ENCODE results near the gene STXBP6. TPM values are rescaled to one million over a fixed set of nuclear protein-coding genes. Genes with fewer than 3 reads are reported as not detected.

The STXBP6 gene
- total RNA-seq, 1 donor from 2014 or later = 18.1 TPM

DNA sequence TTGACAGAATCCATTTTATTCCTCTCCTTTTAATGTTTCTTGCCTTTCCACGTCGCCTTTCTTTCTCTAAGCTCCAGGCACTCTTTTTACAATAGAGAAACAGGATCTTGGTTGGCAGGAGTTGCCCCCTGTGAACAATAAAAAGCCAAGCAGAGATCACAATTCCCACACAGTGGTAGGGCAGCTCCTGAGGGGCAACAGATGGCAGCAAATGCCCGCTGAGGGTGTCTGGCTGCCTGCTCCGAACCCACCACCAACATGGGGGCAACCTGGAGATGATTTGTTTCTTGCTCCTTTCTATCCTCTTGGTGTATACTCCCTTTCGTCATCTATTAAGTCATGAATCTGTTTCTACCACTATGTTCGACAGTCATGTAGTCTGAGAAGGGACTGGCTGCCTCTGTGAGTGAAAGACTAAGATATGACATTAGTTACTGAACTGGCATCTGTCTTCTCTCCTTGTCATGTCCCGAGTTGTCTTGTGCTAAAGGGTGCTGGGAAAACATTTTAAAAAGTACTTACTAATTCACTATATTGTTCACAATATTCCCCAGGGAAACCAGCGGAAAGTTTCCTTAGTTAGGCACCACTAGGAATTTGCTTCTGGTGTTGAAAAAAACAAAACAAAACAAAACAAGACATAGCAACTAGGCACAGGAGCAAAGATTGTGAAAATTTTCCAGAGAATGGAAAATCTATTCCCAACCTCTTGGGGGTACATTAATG, 170.1 kb downstream of the STXBP6 start:
- ATAC-seq = peak; percentile 54
- no peak for DNase-seq (ENCODE audit: low spot score)
- intact Hi-C loops (cut with DNase I) = no loop called here

DNA sequence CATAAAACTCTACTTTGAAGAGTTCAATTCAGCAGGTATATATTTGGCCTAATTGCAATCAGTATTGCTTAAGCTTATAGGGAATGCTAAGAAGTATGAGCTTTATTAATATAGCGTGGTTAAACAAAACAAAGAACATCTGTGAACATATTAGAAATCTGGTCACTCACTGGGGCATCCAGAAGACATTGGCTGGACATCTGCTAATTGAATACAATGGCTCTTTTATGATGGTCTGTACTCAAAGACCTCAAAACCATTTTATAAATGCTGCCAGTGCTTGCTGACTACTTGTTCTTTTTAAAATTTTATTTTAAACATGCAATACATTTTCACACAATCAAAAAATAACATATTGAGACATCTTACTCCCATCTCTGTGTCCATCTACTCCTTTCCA, 173.0 kb downstream of the STXBP6 start:
- DNase-seq (ENCODE audit: low spot score) = no peak
- intact Hi-C loops (cut with DNase I) = no loop called here
- ATAC-seq = peak; percentile 43

DNA sequence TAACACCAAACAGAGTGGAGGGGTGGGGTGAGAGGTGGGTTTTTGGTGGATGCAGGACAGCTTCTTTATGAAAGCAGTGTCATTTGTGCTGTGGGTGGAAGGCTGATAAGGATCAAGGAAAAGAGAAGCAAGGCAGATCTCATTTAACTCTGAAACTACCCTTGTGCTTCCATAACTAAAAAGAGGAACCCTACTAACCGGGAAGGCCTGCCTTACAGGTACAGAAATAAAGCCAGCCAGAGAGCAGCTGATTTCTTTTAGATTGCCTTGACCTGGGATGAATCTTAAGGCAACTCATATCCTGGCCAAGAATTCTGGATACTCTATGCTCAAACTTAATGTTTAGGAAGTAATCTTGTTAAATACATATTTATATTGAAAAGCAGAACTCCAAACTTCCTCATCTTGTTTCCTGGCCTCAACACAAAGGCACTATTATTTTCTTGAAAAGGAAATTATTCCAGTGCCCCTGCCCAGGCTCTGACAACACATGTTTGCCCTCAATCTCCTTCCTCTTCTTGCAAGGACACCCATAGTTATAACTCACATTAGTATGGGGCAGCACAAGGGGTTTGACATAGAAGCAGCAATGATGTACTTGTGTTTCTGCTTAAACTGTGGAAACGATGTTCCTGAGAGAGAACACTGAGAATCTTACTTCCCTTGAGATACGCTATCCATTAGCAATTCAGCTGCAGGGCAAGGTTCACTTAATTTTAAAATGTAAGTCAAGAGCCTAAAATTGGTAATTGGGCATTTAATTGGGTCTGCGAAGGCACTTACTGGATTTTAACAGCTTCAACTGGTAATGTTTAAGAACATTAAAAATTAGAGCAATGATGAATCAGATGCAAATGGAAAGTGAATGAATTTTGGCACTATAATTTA, 173.7 kb downstream of the STXBP6 start:
- ATAC-seq (peak; percentile 58), DNase-seq (ENCODE audit: low spot score) (no peak)
- intact Hi-C loops (cut with DNase I) = no loop called here

DNA sequence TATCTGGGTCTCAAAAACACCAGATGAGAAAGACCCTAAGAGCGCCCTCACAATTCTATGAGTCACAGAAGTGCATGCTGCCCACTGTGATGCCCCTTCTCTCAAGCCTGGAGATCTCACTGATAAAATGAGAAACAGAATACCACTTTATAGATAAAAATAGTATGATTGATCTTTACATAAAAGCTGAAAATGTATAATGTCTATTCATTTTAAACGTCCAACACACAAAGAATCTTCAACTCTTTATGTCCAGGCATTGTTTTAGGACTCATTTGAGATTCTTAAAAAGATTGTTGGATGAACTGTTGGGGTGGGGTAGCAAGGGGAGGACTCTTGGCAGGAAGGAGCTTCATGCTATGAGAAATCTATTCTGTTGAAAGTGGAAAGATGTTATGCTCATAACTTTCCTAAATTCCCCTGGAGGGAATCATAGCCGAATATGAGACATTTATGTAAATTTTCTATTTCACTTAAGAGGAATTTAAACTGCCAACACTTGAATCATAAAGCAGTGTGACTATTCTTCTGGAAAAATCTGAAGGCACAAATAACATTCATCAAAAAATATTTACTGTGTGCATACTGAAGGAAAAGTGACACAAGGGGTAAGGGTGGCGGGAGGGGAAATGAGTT, 174.6 kb downstream of the STXBP6 start:
- ATAC-seq (no peak), DNase-seq (ENCODE audit: low spot score) (no peak)
- intact Hi-C loops (cut with DNase I) = no loop called here

DNA sequence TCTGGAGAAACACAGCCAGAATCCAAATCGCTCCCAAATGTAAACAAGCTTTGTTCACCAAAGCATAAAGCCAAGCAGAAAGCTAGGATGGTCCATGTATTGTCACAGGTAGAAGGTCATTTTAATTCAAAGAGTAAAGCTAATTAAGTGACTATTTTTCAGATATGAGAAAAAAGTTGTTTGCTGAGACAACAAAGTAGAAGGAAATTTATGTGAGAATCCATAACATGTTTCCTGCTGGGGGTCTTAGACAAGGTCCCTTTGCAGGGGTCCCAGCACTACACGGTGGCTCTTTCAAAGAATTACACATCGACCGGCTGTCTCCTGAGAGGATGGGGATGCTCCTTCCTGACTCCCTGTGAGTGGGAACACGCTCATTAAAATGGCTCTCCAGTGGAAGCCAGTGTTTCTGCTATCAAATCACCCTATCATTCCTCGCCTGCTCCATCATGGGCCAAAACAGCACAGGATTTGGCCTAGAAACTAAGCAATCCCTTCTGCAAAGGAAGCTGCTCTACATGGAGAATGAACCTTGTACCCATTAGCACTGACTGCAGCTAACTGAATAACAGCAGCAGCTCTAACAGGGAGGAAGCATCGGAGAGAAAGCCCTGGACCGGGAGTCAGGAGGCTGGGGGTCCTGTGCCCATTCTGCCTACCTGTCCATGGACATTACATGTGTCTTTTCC, 175.3 kb downstream of the STXBP6 start:
- intact Hi-C loops (cut with DNase I) = no loop called here
- DNase-seq (ENCODE audit: low spot score) = no peak
- no peak for ATAC-seq

DNA sequence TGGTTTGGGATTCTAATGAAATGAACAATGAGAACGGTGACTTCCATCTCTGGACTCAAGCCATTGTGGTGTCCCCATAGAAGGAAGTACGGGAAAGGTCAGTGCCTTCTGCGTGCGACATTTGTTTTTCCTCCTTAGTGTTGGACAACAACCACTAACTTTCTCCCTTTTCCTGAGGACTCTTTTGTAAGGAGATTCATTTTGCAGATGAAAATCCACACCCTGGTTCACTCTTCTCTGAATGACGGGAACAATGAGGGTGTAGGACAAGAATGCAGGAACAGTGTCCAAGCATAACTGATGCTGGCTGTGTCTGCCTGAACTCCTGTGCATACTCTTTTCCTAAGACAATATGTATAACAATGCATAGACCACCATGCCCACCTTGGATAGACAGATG, 176.4 kb downstream of the STXBP6 start:
- ATAC-seq (peak; percentile 36), DNase-seq (ENCODE audit: low spot score) (no peak)
- intact Hi-C loops (cut with DNase I) = no loop called here

DNA sequence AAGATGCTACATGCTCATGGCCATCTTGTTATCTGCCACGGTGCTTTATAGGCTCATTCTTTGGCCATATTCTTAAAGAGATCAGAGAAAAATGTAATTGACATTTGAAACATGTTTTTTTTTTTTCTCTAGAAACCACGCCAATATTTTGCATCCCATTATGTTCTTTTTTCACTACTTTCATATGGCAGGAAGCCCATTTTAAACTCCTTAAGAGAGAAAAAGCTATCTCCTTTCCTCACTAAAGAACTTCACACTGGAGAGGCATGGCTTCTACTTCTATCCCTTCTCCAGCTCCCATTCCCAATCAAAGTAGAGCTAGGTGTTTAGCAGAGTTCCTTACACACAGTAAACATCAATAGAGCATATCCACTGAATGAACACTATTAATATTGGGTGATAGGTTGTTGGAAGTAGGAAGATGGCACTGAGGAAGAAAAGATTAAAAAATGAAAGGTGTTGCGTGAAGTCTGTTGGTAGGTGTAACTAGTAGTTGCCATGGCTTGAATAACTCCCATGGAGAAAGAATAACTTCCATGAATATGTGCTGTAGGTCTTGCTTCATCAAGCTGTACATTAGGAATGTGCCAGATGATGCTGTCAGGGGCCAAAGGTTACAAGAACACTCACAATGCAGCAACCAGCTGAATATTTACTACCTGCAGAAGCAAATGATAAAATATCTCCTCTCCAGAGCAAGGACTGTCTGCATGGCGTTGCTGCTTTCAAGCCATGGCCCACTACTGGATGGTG, 178.8 kb downstream of the STXBP6 start:
- intact Hi-C loops (cut with DNase I) = no loop called here
- no peak for DNase-seq (ENCODE audit: low spot score)
- ATAC-seq = no peak

DNA sequence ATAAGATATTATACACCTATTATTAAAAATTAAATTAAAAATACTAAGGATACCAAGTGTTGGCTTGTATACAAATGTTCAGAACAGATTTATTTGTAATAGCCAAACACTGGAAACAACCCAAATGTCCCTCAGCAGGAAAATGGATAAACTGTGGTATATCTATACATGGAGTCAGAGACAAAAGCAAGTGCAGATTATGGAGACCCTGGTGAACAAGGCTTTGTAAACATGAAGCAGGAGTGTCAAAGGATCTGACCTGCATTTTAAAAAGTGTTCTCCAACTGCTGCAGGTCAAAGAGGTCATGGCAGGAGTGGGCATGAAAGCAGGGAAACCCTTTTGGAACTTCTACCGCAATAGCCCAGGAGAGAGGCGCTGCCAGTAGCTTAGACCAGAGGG, 181.6 kb downstream of the STXBP6 start:
- ATAC-seq (no peak), DNase-seq (ENCODE audit: low spot score) (no peak)
- intact Hi-C loops (cut with DNase I) = no loop called here

DNA sequence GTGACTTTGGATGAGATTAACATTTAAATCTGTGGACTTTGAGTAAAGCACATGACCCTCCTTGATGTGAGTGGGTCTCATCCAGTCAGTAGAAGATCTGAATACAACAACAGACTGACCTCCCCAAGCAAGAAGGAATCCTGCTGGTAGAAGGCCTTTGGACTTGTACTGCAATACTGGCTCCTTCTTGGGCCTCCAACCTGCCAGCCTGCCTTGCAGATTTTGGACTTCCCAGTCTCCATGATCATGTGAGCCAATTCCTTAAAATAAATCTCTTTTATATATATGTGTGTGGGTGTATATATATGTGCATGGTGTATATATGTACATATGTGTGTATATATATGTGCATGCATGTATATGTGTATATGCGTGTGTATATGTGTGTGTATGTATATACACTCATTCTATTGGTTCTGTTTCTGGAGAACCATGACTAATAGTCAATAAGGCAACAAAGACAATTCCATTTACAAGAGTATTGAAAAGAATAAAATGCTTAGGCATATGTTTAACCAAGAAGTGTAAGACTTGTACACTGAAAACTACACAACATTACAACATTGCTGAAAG, 183.8 kb downstream of the STXBP6 start:
- no peak for DNase-seq (ENCODE audit: low spot score)
- no peak for ATAC-seq
- intact Hi-C loops (cut with DNase I) = no loop called here

DNA sequence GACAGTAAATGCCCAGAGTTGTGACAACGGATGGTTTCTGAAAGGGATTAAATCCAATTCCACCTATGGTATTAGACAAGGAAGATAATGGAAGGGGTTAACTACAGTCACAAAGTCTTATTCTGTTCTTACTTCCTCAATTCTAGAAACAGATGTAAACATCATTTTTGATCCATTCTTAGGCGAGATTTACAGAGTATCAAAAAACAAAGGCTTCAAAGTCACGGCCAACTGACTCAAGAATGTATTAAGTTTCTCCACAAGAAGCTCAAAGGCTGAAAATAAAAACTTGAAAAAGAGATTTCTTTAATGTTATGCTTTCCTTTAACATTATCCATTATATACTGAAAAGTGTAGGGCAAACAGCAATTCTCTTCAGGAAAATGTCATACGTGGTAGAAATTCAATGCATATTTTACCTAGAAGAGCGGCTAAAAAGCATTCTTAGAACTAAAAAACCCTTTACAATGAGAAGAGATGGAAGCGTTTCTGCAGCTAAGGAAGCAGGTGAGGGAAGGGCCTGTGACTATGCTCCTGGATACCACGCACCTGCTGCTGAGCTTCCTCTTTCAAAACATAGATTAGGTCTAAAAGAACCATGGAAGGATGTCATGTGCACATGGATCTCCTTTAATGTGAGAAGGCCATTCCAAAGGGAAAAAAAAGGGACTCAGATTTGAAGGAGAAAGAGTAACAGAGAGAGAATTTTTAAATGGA, 185.8 kb downstream of the STXBP6 start:
- DNase-seq (ENCODE audit: low spot score) (no peak), ATAC-seq (no peak)
- intact Hi-C loops (cut with DNase I) = no loop called here

DNA sequence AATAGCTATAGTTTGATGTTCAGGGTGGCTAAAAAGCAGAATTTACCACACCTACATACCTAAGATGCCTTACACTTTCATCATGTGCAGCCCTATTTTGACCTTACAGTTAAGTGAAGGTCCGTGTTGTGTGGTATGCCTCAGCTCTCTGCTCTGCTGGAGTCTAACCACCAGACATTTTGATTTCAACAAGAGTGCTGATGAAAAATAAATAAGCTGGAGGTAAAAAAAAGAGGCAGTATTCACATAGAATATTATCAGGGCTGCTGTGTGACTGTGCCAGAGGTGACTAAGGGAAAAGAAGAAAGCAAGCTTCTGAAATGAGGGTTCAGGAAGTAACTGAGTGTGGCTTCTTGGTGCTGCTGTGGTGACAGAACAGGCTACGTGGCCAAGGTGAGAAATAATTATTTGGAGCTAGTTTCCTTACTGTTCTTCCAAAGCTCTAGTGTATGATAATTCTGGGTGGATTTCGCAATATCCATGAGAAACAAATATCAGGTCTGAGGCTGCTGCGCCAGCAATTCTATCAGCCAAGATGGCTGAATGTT, 188.8 kb downstream of the STXBP6 start:
- intact Hi-C loops (cut with DNase I) = no loop called here
- ATAC-seq = no peak
- DNase-seq (ENCODE audit: low spot score) = no peak

DNA sequence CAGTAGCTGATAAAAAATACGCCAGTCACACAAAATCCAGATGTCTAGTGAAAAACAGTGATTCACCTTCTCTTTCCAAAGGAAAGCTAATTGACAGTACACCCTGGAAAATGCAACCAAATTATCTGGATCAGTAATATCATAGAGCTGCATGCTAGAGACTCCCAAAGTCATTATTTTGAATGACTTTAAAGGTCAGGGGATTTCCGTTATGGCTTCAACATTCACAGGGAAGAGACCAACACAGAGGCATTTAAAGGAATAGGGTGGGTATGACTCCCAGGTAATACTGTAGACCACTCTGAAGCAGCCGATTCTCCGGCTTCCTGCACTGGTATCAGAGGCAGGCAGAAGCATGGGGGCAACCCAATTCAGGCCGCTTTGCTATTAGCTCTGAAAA, 190.4 kb downstream of the STXBP6 start:
- DNase-seq (ENCODE audit: low spot score) (no peak), ATAC-seq (no peak)
- intact Hi-C loops (cut with DNase I) = no loop called here

DNA sequence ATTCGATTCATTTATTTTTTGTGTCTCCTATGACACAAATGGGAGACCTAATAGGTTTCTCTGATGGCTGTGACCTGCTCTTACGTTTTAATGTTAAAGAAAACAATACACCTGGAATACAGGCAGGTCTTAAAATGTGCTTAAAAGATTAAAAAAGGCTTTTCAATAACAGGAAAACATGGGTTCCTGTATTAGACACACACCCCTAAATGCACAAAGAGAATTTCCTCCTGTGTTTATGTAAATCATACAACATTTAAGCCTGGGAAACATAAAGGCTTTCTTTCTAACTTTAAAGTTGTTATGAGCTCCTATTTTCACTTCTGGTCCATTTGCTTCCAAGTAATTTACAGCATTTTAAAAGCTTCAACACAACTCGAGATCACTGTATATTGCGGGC, 191.3 kb downstream of the STXBP6 start:
- intact Hi-C loops (cut with DNase I) = no loop called here
- DNase-seq (ENCODE audit: low spot score) (no peak), ATAC-seq (no peak)

DNA sequence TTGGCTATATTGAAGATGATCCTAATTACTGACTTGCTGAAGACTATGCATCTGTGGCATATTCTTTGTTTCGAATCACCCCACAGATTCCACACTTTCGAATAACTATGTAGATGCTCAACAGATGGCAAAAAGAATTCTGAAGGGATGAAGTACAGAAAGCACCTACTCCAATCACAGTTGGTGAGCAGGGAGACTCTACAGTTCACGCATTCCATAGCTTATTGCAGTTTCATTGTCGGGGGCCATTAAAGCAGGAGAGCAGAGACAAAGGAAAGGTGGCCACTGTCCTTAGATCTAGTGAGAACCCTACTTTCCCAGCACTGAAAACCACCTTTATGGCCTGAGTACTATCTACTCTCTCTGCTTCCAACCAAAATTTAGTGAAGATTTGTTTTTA, 191.9 kb downstream of the STXBP6 start:
- ATAC-seq = no peak
- no peak for DNase-seq (ENCODE audit: low spot score)
- intact Hi-C loops (cut with DNase I) = no loop called here

DNA sequence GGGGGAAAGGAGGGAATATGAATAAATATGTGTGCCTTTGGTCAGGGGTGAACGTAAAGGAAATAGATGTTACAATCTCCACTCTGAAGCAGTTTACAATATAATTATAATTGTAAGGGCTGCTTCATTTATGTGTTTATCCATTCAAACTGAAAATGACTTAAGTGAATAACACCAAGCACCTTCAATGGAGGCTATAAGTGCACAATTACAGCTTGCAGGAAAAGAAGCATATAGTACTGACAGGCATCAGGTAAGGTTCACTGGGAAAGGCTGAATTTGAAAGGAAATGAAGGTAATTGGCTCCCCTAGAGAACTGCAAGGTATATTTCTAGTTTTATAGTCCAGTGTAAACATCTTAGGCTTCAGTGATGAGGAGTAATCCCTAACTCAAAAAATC, 192.7 kb downstream of the STXBP6 start:
- DNase-seq (ENCODE audit: low spot score) = no peak
- intact Hi-C loops (cut with DNase I) = no loop called here
- ATAC-seq = no peak

DNA sequence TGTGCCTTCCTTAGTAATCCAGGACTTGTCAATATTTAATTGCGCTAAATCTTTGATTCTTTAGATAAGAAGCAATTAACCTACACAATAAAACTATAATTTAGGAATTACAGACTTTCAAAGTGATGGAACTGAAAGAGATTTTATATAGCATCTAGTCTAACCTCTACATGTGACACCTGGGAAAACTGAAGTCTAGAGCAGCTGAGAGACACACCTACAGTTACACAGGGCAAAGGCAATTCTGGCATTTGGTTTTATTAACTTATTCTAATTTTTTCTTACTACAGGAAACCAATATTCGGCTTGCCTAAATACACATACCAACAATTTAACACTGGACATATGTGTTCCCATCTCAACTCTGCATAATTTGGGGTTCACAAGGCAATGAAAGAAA, 196.5 kb downstream of the STXBP6 start:
- intact Hi-C loops (cut with DNase I) = loop anchor here (5.0 kb wide), 1 partner anchor 1271 kb away; no protein-coding TSS in a partner anchor
- DNase-seq (ENCODE audit: low spot score) (no peak), ATAC-seq (no peak)

DNA sequence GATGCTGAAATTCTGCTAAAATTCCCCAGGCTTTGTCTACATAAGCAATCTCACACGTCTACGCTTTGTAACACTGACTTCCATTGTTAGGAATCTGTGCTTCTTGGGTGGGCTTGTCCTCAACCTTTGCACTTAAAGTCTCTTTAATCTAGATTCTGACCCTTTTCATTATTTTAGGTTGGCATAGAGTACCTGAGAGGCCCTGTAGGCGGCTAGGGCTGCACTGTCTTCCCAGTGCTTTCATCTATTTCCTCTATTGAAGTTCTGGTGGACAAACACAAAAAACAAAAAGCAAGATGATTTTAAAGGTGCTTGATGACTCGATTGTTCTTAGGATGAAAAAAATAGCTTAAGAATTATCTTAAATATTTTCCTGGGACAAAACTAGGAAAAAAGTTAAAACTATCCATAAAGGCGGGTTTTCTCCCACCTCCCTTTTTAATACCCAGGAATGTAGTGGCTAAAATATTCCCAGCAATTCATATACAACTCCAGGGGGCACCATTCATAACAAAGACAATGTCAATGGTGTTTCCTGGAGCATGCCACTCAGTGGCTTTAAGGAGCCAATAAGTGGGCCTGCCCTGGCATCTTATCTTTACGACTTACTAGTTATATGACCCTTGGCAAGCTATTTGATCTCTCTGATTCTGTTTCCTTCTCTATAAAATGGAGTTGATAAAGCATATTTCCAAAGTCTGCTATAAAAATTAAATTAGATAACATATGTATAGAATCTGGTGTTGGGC, 197.5 kb downstream of the STXBP6 start:
- DNase-seq (ENCODE audit: low spot score) (no peak), ATAC-seq (no peak)
- intact Hi-C loops (cut with DNase I) = loop anchor here (5.0 kb wide), 1 partner anchor 1270 kb away; no protein-coding TSS in a partner anchor
